H1 (cell line): Measurements from ENCODE around the gene TRIP11. TPM values are rescaled to one million over a fixed set of nuclear protein-coding genes. Genes with fewer than 3 reads are reported as not detected.

ENCODE experiments used
- CTCF ChIA-PET: fragments of 300-600 bp; sonication (Branson Sonifier 250); formaldehyde crosslinking; loops from one replicate; lab custom pipeline; 2021; ENCODE audit not compliant: partially characterized antibody; lab: Charles Lee
- POLR2A ChIA-PET: fragments of 300-600 bp; sonication (Branson Sonifier 250); formaldehyde crosslinking; loops from one replicate; lab custom pipeline; 2021; ENCODE audit warnings: inconsistent platforms; ENCODE audit not compliant: partially characterized antibody; lab: Charles Lee
- DNase-seq, 2 experiments: peaks; one replicate each; pipeline versions ENCODE4 v3.0.0 to v3.0.0-alpha.2; 2010 to 2022; ENCODE audit warnings: low spot score in 2 of 2, low read depth in 1 of 2, mixed read lengths in 1 of 2
- FAIRE-seq: peaks from 2 replicates; lab custom pipeline; 2011; peaks lifted over from hg19 to GRCh38; lab: Jason Lieb, UNC
- H2AFZ ChIP-seq: 2 replicates; pipeline ENCODE4 v1.8.1; 2012; ENCODE audit warnings: low read length, inconsistent platforms
- H2AK5ac ChIP-seq: 2 replicates; pipeline ENCODE4 v1.6.1; 2013; ENCODE audit warnings: low read depth, low read length
- H2BK120ac ChIP-seq: replicated peaks from 2 replicates; pipeline ENCODE3; 2013; ENCODE audit warnings: low read depth, low read length, inconsistent platforms
- H2BK12ac ChIP-seq: 2 replicates; pipeline ENCODE4 v1.6.1; 2013; ENCODE audit warnings: low read depth, low read length
- H2BK15ac ChIP-seq: 2 replicates; pipeline ENCODE4 v1.6.1; 2013; ENCODE audit warnings: low read length
- H2BK20ac ChIP-seq: 2 replicates; pipeline ENCODE4 v1.6.1; 2013; ENCODE audit warnings: low read length
- H2BK5ac ChIP-seq: 2 replicates; pipeline ENCODE4 v1.6.1; 2013; ENCODE audit warnings: low read depth, low read length
- H3K14ac ChIP-seq: 2 replicates; pipeline ENCODE4 v1.6.1; 2013; ENCODE audit warnings: inconsistent platforms; ENCODE audit not compliant: insufficient read length
- H3K18ac ChIP-seq: 2 replicates; pipeline ENCODE4 v1.6.1; 2013; ENCODE audit warnings: low read length; ENCODE audit errors: extremely low read depth
- H3K23ac ChIP-seq: 2 replicates; pipeline ENCODE4 v1.6.1; 2013; ENCODE audit warnings: inconsistent platforms; ENCODE audit not compliant: insufficient read length
- H3K23me2 ChIP-seq: 2 replicates; pipeline ENCODE4 v1.6.1; 2013; ENCODE audit warnings: low read depth, low read length
- H3K27ac ChIP-seq: 2 replicates; pipeline ENCODE4 v1.6.1; 2011; ENCODE audit warnings: low read depth, low read length, inconsistent platforms
- H3K27me3 ChIP-seq, 4 experiments: replicated peaks in 1 of 4; 1 replicate in 1 of 4; 2 replicates in 3 of 4; pipeline versions ENCODE4 v1.6.1 to v1.8.1; 2011 to 2013; ENCODE audit warnings: low read length in 3 of 4, mild to moderate bottlenecking in 3 of 4, inconsistent platforms in 2 of 4, mixed read lengths in 2 of 4, moderate library complexity in 1 of 4; ENCODE audit not compliant: control insufficient read depth in 3 of 4, insufficient read depth in 3 of 4; ENCODE audit errors: extremely low read depth in 1 of 4
- H3K36me3 ChIP-seq, 4 experiments: 2 replicates each; pipeline versions ENCODE4 v1.6.1 to v1.8.1; 2011 to 2013; ENCODE audit warnings: mild to moderate bottlenecking in 4 of 4, low read length in 3 of 4, moderate library complexity in 2 of 4, control low read depth in 1 of 4, inconsistent platforms in 1 of 4; ENCODE audit not compliant: insufficient read depth in 4 of 4, control insufficient read depth in 2 of 4
- H3K4ac ChIP-seq: replicated peaks from 2 replicates; pipeline ENCODE3; 2013; ENCODE audit warnings: low read length, low read depth, mixed read lengths, inconsistent platforms; ENCODE audit not compliant: insufficient read length
- H3K4me1 ChIP-seq, 4 experiments: replicated peaks in 1 of 4; 1 replicate in 1 of 4; 2 replicates in 3 of 4; pipeline versions ENCODE4 v1.6.1 to v1.8.1; 2011 to 2013; ENCODE audit warnings: low read length in 3 of 4, inconsistent platforms in 2 of 4, mixed read lengths in 1 of 4; ENCODE audit not compliant: insufficient read depth in 4 of 4, control insufficient read depth in 3 of 4
- H3K4me2 ChIP-seq, 2 experiments: 2 replicates each; pipeline versions ENCODE4 v1.6.1 to v1.8.1; 2011 to 2013; ENCODE audit warnings: low read depth in 2 of 2, low read length in 2 of 2, control low read depth in 1 of 2, inconsistent platforms in 1 of 2, mild to moderate bottlenecking in 1 of 2; ENCODE audit not compliant: insufficient read depth in 1 of 2
- H3K4me3 ChIP-seq, 4 experiments: fragments of 200-600, 300-600 bp in 1 of 4; sonication (generic), shearing (Covaris generic), sonication (Bioruptor Twin) in 1 of 4; 2 replicates each; pipeline versions ENCODE4 v1.5.1 to v1.8.1; 2011 to 2016; ENCODE audit warnings: low read length in 4 of 4, low read depth in 3 of 4, control low read depth in 2 of 4, inconsistent platforms in 2 of 4, mild to moderate bottlenecking in 2 of 4, mixed read lengths in 1 of 4, moderate library complexity in 1 of 4; ENCODE audit not compliant: insufficient read depth in 2 of 4; ENCODE audit errors: extremely low read depth in 1 of 4
- H3K56ac ChIP-seq: replicated peaks from 2 replicates; pipeline ENCODE3; 2013; ENCODE audit warnings: low read depth, mild to moderate bottlenecking, mixed read lengths, low read length, inconsistent platforms; ENCODE audit not compliant: insufficient read length
- H3K79me1 ChIP-seq: 2 replicates; pipeline ENCODE4 v1.6.1; 2013; ENCODE audit warnings: low read depth, low read length, control low read depth
- H3K79me2 ChIP-seq, 2 experiments: 2 replicates each; pipeline versions ENCODE4 v1.6.1 to v1.8.1; 2012 to 2013; ENCODE audit warnings: low read length in 2 of 2, mild to moderate bottlenecking in 2 of 2, inconsistent platforms in 1 of 2; ENCODE audit not compliant: insufficient read depth in 2 of 2, control insufficient read depth in 1 of 2
- H3K9ac ChIP-seq, 4 experiments: replicated peaks in 1 of 4; 1 replicate in 1 of 4; 2 replicates in 3 of 4; pipeline versions ENCODE4 v1.6.1 to v1.8.1; 2011 to 2013; ENCODE audit warnings: low read depth in 3 of 4, low read length in 3 of 4, control low read depth in 2 of 4, mild to moderate bottlenecking in 2 of 4, moderate library complexity in 2 of 4, inconsistent platforms in 1 of 4; ENCODE audit errors: extremely low read depth in 1 of 4
- H3K9me3 ChIP-seq, 2 experiments: 2 replicates each; pipeline versions ENCODE4 v1.6.1 to v1.8.1; 2012 to 2013; ENCODE audit warnings: mild to moderate bottlenecking in 2 of 2, moderate library complexity in 2 of 2, control low read depth in 1 of 2, inconsistent platforms in 1 of 2, low read depth in 1 of 2, low read length in 1 of 2, mixed read lengths in 1 of 2; ENCODE audit not compliant: insufficient read depth in 2 of 2
- H4K20me1 ChIP-seq, 2 experiments: replicated peaks in 1 of 2; 2 replicates each; pipeline versions ENCODE3 to v1.8.1; 2011 to 2013; ENCODE audit warnings: inconsistent platforms in 2 of 2, low read length in 2 of 2, mild to moderate bottlenecking in 1 of 2; ENCODE audit not compliant: insufficient read depth in 2 of 2, control insufficient read depth in 1 of 2
- H4K5ac ChIP-seq: 2 replicates; pipeline ENCODE4 v1.6.1; 2013; ENCODE audit warnings: low read length, low read depth, mixed read lengths, inconsistent platforms; ENCODE audit not compliant: insufficient read length
- H4K8ac ChIP-seq: 2 replicates; pipeline ENCODE4 v1.8.0; 2013; ENCODE audit warnings: mild to moderate bottlenecking, moderate library complexity, low read length, inconsistent platforms; ENCODE audit not compliant: insufficient read depth; ENCODE audit errors: extremely low read depth
- H4K91ac ChIP-seq: replicated peaks from 2 replicates; pipeline ENCODE3; 2013; ENCODE audit warnings: low read length, mixed read lengths, inconsistent platforms; ENCODE audit not compliant: insufficient read length
- ASH2L ChIP-seq: fragments of 200-600, 300-600 bp; sonication (generic); IDR thresholded peaks from one replicate; pipeline ENCODE4 v1.7.1; 2017; ENCODE audit warnings: low read length
- CBX5 ChIP-seq: fragments of 300-800, 300-1000 bp; sonication (generic); IDR thresholded peaks from 2 replicates; pipeline ENCODE4 v1.7.1; 2016; ENCODE audit warnings: antibody characterized with exemption, low read length, low read depth
- CHD2 ChIP-seq: IDR thresholded peaks from 2 replicates; pipeline ENCODE4 v1.6.1; 2012; ENCODE audit warnings: low read length, improper control_type of control experiment
- MAFK ChIP-seq: IDR thresholded peaks from 2 replicates; pipeline ENCODE4 v1.6.1; 2012; ENCODE audit warnings: low read depth, mild to moderate bottlenecking, improper control_type of control experiment, low read length
- MAX ChIP-seq: IDR thresholded peaks from 2 replicates; pipeline ENCODE4 v1.6.1; 2012; ENCODE audit warnings: inconsistent platforms
- NRF1 ChIP-seq: IDR thresholded peaks from 2 replicates; pipeline ENCODE4 v1.6.1; 2011; ENCODE audit warnings: mild to moderate bottlenecking, low read depth, low read length, improper control_type of control experiment
- RBBP5 ChIP-seq: IDR thresholded peaks from 2 replicates; pipeline ENCODE4 v1.7.1; 2012; ENCODE audit warnings: low read depth, mild to moderate bottlenecking, inconsistent platforms, low read length, moderate library complexity, borderline replicate concordance
- RNF2 ChIP-seq: fragments of 200-900, 300-1000 bp; sonication (generic); IDR thresholded peaks from 2 replicates; pipeline ENCODE4 v1.7.1; 2016; ENCODE audit warnings: borderline replicate concordance, low read depth, mild to moderate bottlenecking, antibody characterized with exemption, low read length; ENCODE audit not compliant: poor library complexity, severe bottlenecking; ENCODE audit errors: missing control alignments
- SIX5 ChIP-seq: IDR thresholded peaks from 2 replicates; pipeline ENCODE4 v1.6.1; 2011; ENCODE audit warnings: mild to moderate bottlenecking, low read depth, low read length
- SP2 ChIP-seq: IDR thresholded peaks from 2 replicates; pipeline ENCODE4 v1.6.1; 2012; ENCODE audit warnings: mild to moderate bottlenecking, low read length, inconsistent platforms
- TAF1 ChIP-seq: IDR thresholded peaks from 2 replicates; pipeline ENCODE4 v1.6.1; 2011; ENCODE audit warnings: mild to moderate bottlenecking, low read depth, low read length
- WGBS, 2 experiments: shearing (Covaris generic) in 1 of 2; methylation state at CpG; one replicate each; pipeline versions ENCODE4 v1.1.6 to v1.1.7; 2013 to 2015; ENCODE audit warnings: low lambda C conversion rate in 2 of 2, mixed read lengths in 2 of 2, inconsistent platforms in 1 of 2, low coverage in 1 of 2, missing lambda C conversion rate in 1 of 2; ENCODE audit not compliant: insufficient replicate concordance in 2 of 2, insufficient coverage in 1 of 2, insufficient read length in 1 of 2; ENCODE audit errors: extremely low coverage in 1 of 2, missing lambda C conversion rate in 1 of 2; 5-methylcytosine and 5-hydroxymethylcytosine counted together
- polyA plus RNA-seq, 7 experiments: library from polyadenylated mRNA; depleted of rRNA in 3 of 7; stranded (reverse) in 5 of 7; unstranded in 2 of 7; fragments of >200 nt in 5 of 7; fragments of 200-250 nt in 2 of 7; gene quantifications; 1 replicate in 5 of 7; 2 replicates in 1 of 7; 4 replicates in 1 of 7; pipeline versions ENCODE4 v1.2.1 to v1.2.3, GENCODE V29; 2011 to 2013; ENCODE audit warnings: missing spikeins in 2 of 7, mixed read lengths in 2 of 7
- total RNA-seq: library from RNA; stranded (reverse); fragmentation: NEBNext Ultra II Directional; extraction: Animal tissue kit (Norgen Biotek cat#: 25700); gene quantifications from 2 replicates; pipeline ENCODE4 v1.2.1, GENCODE V29; 2021

The TRIP11 gene
- total and polyA plus RNA-seq, 2 of the 8 experiments (the other 6 are each of a cell fraction or from before 2014, with no cell fraction given), result 3.3 to 30.4 TPM

GRCh38 chr14:91956616-91957015 lies 83.2 kb downstream of the TRIP11 start:
- H2AFZ ChIP-seq, result no peak overlapping the region

More at GRCh38 chr14:91956616-91957015, 83.2 kb downstream of the TRIP11 start:
- no peak overlapping the region for H4K8ac ChIP-seq
- no peaks in the 10 kb centered on the region for H4K20me1 ChIP-seq
- no peak overlapping the region for H2BK15ac ChIP-seq
- H3K4me2 ChIP-seq, result no peak overlapping the region
- H3K27me3 ChIP-seq, result no peaks in the 10 kb centered on the region
- no peaks in the 10 kb centered on the region for H3K9me3 ChIP-seq
- H3K79me1 ChIP-seq, result no peaks in the 10 kb centered on the region
- H2BK120ac ChIP-seq, result no peak overlapping the region
- no peak overlapping the region for H3K14ac ChIP-seq
- DNase-seq, result no peak
- H3K27ac ChIP-seq, result no peak overlapping the region
- H2BK20ac ChIP-seq, result no peak overlapping the region
- no peak overlapping the region for H3K18ac ChIP-seq
- ChIA-PET CTCF (no interaction called here), POLR2A (interaction anchor here (1.4 kb wide), 1 partner anchor 10 kb away, joined by 3 read pairs; no protein-coding TSS in a partner anchor)
- H2BK12ac ChIP-seq, result no peak overlapping the region
- no peaks in the 10 kb centered on the region for H3K36me3 ChIP-seq
- H2AK5ac ChIP-seq, result no peak overlapping the region
- no peak for TF ChIP-seq MAX
- no peak for TF ChIP-seq TAF1
- TF ChIP-seq NRF1, result no peak
- TF ChIP-seq SP2, result no peak
- TF ChIP-seq SIX5, result no peak
- no peak for TF ChIP-seq CBX5
- no peak for TF ChIP-seq RNF2
- TF ChIP-seq CHD2, result no peak
- TF ChIP-seq ASH2L, result no peak
- TF ChIP-seq MAFK, result no peak
- TF ChIP-seq RBBP5, result no peak
- H3K79me2 ChIP-seq, result no peaks in the 10 kb centered on the region
- H3K4me1 ChIP-seq, result no peaks in the 10 kb centered on the region
- H3K9ac ChIP-seq, result no peak overlapping the region
- H3K23me2 ChIP-seq, result no peaks in the 10 kb centered on the region
- H4K5ac ChIP-seq, result no peak overlapping the region
- no peak overlapping the region for H3K56ac ChIP-seq
- no peak overlapping the region for H3K4me3 ChIP-seq
- no peak overlapping the region for H4K91ac ChIP-seq
- whole genome bisulfite sequencing, 2 experiments, result 94% methylated on average over 5 of the region's 5 CpGs; no CpG with 5 or more reads in 1 of the 2 experiments
- FAIRE-seq, result no peak
- H3K23ac ChIP-seq, result no peak overlapping the region
- no peak overlapping the region for H3K4ac ChIP-seq
- H2BK5ac ChIP-seq, result no peak overlapping the region
